ENCODE data around the gene RELT.

DNA sequence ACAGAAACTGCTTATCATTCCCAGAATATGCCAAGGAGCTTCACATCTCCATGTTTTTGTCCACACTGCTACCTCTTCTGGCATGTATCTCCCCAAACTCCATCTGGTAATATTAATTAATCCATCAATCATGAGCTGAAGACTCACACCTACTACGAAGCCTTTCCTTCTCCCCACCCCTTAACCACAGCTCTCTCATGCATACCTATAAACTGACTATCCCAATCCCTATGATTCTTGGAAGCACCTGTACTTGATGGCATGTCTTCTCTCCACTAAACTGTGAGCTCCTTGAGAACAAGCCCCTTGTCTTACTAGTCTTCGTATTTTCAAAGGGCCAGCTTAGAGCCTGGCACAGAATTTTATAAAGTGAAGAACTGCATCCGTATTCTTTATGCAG, 47.3 kb downstream of the RELT start:
- TF ChIP-seq POLR2A (IDR thresholded peaks at IDR 0.05): no peak
- TF ChIP-seq, protein P1, sequence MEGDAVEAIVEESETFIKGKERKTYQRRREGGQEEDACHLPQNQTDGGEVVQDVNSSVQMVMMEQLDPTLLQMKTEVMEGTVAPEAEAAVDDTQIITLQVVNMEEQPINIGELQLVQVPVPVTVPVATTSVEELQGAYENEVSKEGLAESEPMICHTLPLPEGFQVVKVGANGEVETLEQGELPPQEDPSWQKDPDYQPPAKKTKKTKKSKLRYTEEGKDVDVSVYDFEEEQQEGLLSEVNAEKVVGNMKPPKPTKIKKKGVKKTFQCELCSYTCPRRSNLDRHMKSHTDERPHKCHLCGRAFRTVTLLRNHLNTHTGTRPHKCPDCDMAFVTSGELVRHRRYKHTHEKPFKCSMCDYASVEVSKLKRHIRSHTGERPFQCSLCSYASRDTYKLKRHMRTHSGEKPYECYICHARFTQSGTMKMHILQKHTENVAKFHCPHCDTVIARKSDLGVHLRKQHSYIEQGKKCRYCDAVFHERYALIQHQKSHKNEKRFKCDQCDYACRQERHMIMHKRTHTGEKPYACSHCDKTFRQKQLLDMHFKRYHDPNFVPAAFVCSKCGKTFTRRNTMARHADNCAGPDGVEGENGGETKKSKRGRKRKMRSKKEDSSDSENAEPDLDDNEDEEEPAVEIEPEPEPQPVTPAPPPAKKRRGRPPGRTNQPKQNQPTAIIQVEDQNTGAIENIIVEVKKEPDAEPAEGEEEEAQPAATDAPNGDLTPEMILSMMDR (IDR thresholded peaks at IDR 0.05 in 8 of 11, conservative IDR thresholded peaks at IDR 0.05 in 3 of 11): no peak

Data from spleen (tissue), 7 donors.